Hepatocyte (in vitro differentiated cells): ENCODE measurements around the gene SIPA1L2. TPM values are rescaled to one million over a fixed set of nuclear protein-coding genes. Genes with fewer than 3 reads are reported as not detected.

Experiments used
- DNase-seq: peaks from one replicate; pipeline ENCODE4 v3.0.0-alpha.2; 2016; ENCODE audit warnings: low spot score
- H2AFZ ChIP-seq: fragments of 200-600 bp; sonication (generic); 2 replicates; pipeline ENCODE4 v1.6.0; 2016; ENCODE audit warnings: antibody characterized with exemption, mild to moderate bottlenecking
- H3K27ac ChIP-seq: fragments of 200-600 bp; sonication (generic); 2 replicates; pipeline ENCODE4 v1.5.1; 2016; ENCODE audit warnings: mild to moderate bottlenecking
- H3K27me3 ChIP-seq: fragments of 200-600 bp; sonication (generic); 2 replicates; pipeline ENCODE4 v1.6.1; 2016
- H3K36me3 ChIP-seq: fragments of 200-600 bp; sonication (generic); replicated peaks from 2 replicates; pipeline ENCODE4 v1.5.1; 2016; ENCODE audit warnings: low read depth; ENCODE audit not compliant: insufficient read depth
- H3K4me1 ChIP-seq: fragments of 200-600 bp; sonication (generic); 2 replicates; pipeline ENCODE4 v1.5.1; 2016; ENCODE audit warnings: mild to moderate bottlenecking, moderate library complexity; ENCODE audit not compliant: insufficient read depth
- H3K4me2 ChIP-seq: fragments of 200-600 bp; sonication (generic); 2 replicates; pipeline ENCODE4 v1.6.0; 2016
- H3K4me3 ChIP-seq: fragments of 200-600 bp; sonication (generic); 2 replicates; pipeline ENCODE4 v1.5.1; 2016; ENCODE audit warnings: mild to moderate bottlenecking
- H3K79me2 ChIP-seq: fragments of 200-600 bp; sonication (generic); 2 replicates; pipeline ENCODE4 v1.6.0; 2017; ENCODE audit warnings: mild to moderate bottlenecking
- H3K9me2 ChIP-seq: fragments of 200-600 bp; sonication (generic); replicated peaks from 2 replicates; pipeline ENCODE4 v1.6.0; 2017; ENCODE audit warnings: mild to moderate bottlenecking; ENCODE audit not compliant: insufficient read depth
- H3K9me3 ChIP-seq: fragments of 200-600 bp; sonication (generic); 2 replicates; pipeline ENCODE4 v1.5.1; 2016; ENCODE audit warnings: low read depth, mild to moderate bottlenecking
- H4K20me1 ChIP-seq: fragments of 200-600 bp; sonication (generic); 2 replicates; pipeline ENCODE4 v1.6.0; 2016; ENCODE audit warnings: mild to moderate bottlenecking; ENCODE audit not compliant: insufficient read depth, poor library complexity, severe bottlenecking
- CTCF ChIP-seq: fragments of 200-600 bp; sonication (generic); IDR thresholded peaks from 2 replicates; pipeline ENCODE4 v1.5.1; 2016; ENCODE audit warnings: antibody characterized with exemption, mild to moderate bottlenecking; ENCODE audit not compliant: poor library complexity
- EZH2 ChIP-seq: fragments of 200-600 bp; sonication (generic); IDR thresholded peaks from 2 replicates; pipeline ENCODE4 v1.6.1; 2016; ENCODE audit warnings: antibody characterized with exemption, mild to moderate bottlenecking, borderline replicate concordance
- EZH2phosphoT487 ChIP-seq: fragments of 200-600 bp; sonication (generic); IDR thresholded peaks from one replicate; pipeline ENCODE4 v1.6.1; 2018; ENCODE audit warnings: antibody characterized with exemption, mild to moderate bottlenecking, low read depth, moderate library complexity; ENCODE audit not compliant: unreplicated experiment, severe bottlenecking
- WGBS: methylation state at CpG from one replicate; pipeline ENCODE4 v1.1.6; 2016; ENCODE audit warnings: low lambda C conversion rate; ENCODE audit errors: missing lambda C conversion rate; 5-methylcytosine and 5-hydroxymethylcytosine counted together
- polyA plus RNA-seq: library from polyadenylated mRNA; unstranded; fragments of >200 nt; fragmentation: Nextera tagmentation; extraction: Ambion mirVana; gene quantifications from 2 replicates; pipeline ENCODE4 v1.2.1, GENCODE V29; 2016
- total RNA-seq: library from RNA; depleted of rRNA; stranded (reverse); fragments of >200 nt; gene quantifications from 2 replicates; pipeline ENCODE4 v1.2.3, GENCODE V29; 2014

The SIPA1L2 gene
- total and polyA plus RNA-seq, 2 experiments from 2014 or later, result 21.6 to 50.1 TPM

DNA sequence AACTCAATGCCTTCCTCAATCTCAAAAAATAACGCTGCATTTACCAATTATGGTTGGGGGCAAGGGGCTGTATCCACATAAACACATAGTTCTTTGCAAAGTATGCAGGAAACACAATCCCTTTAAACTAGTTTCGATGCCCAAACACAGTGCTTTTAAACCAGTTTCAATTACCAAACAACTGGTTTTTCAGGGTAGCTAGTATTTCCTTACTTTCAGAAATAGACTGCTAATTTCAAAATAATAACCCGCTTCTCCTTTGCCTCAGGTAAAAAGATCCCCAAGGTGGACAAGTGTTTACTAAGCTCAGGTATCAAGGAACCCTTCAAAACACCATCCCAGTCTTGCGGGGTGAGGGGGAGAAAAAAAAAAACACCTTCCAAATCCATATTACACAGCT, 2.8 kb downstream of the SIPA1L2 start:
- Histone ChIP-seq H3K9me3 (no peaks in the 10 kb centered on the region), H3K9me2 (no peaks in the 10 kb centered on the region), H2AFZ (no peak overlapping the region), H4K20me1 (peaks cover 6% of the 10 kb centered on the region), H3K4me2 (peak overlapping the region; percentile 77), H3K36me3 (no peaks in the 10 kb centered on the region), H3K4me3 (no peak overlapping the region), H3K79me2 (peaks cover 63% of the 10 kb centered on the region), H3K4me1 (peaks cover 14% of the 10 kb centered on the region), H3K27me3 (no peaks in the 10 kb centered on the region), H3K27ac (peak overlapping the region; percentile 3)
- WGBS, result 46% methylated on average over 4 of the region's 4 CpGs
- no peak for DNase-seq
- TF ChIP-seq EZH2 (no peak), CTCF (no peak), EZH2phosphoT487 (no peak)

DNA sequence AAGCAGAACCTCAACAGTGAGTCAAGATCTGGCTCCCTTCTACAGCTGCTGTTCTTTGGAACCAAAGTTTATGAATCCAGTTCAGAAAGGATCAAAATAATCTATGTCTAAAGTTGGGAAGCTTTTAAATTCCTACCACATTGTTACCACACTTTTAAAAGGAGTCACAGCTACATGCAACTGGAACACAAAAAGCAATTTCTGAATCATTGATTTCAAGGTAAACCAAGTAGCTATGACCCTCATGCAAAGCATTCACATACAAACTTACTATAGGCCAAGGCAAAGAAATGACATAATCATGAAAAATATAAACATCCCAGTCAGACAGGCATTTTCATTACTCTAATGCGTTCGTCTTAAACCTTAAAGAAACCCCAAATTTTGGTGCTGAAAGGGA, 3.5 kb downstream of the SIPA1L2 start:
- no peak overlapping the region for H3K4me3 ChIP-seq
- no peaks in the 10 kb centered on the region for H3K9me2 ChIP-seq
- no peaks in the 10 kb centered on the region for H3K27me3 ChIP-seq
- peaks cover 70% of the 10 kb centered on the region for H3K79me2 ChIP-seq
- H3K27ac ChIP-seq, result peak overlapping the region; percentile 3
- no peak for DNase-seq
- peaks cover 6% of the 10 kb centered on the region for H4K20me1 ChIP-seq
- TF ChIP-seq CTCF (no peak), EZH2 (no peak), EZH2phosphoT487 (no peak)
- H3K4me1 ChIP-seq, result peaks cover 19% of the 10 kb centered on the region
- WGBS, result 72% methylated on average over 2 of the region's 2 CpGs
- no peaks in the 10 kb centered on the region for H3K36me3 ChIP-seq
- H2AFZ ChIP-seq, result no peak overlapping the region
- H3K4me2 ChIP-seq, result peak overlapping the region; percentile 77
- H3K9me3 ChIP-seq, result no peaks in the 10 kb centered on the region

GRCh38 chr1:232625319-232625868, 4.5 kb downstream of the SIPA1L2 start:
- Histone ChIP-seq H3K27me3 (no peaks in the 10 kb centered on the region), H3K36me3 (no peaks in the 10 kb centered on the region), H2AFZ (no peak overlapping the region), H3K4me3 (no peak overlapping the region), H3K27ac (no peak overlapping the region), H3K4me2 (peak overlapping the region; percentile 77), H3K4me1 (peaks cover 19% of the 10 kb centered on the region), H4K20me1 (peaks cover 6% of the 10 kb centered on the region), H3K9me3 (no peaks in the 10 kb centered on the region), H3K9me2 (no peaks in the 10 kb centered on the region), H3K79me2 (peaks cover 78% of the 10 kb centered on the region)
- 94% methylated on average over 11 of the region's 11 CpGs for WGBS
- DNase-seq, result no peak
- no peak for TF ChIP-seq EZH2phosphoT487
- TF ChIP-seq EZH2, result no peak
- TF ChIP-seq CTCF, result no peak
